BLaER1 treated with 17β-estradiol and CSF1 and Interleukin-3, amounts not matched to agents 10 nM and 100 nM (cell line): Measurements from ENCODE around the gene TNFSF4.

Experiments used
- H3K27ac ChIP-seq, 11 experiments: shearing (Covaris generic); formaldehyde crosslinking; 2 replicates each; pipeline ENCODE4 v1.8.1; 2022
- H3K27me3 ChIP-seq, 11 experiments: shearing (Covaris generic); formaldehyde crosslinking; 2 replicates each; pipeline ENCODE4 v1.8.1; 2022
- H3K36me3 ChIP-seq, 11 experiments: shearing (Covaris generic); formaldehyde crosslinking; 2 replicates each; pipeline ENCODE4 v1.8.1; 2022
- H3K4me1 ChIP-seq, 10 experiments: shearing (Covaris generic); formaldehyde crosslinking; 2 replicates each; pipeline ENCODE4 v1.8.1; 2022
- H3K4me2 ChIP-seq, 11 experiments: shearing (Covaris generic); formaldehyde crosslinking; 2 replicates each; pipeline ENCODE4 v1.8.1; 2022
- H3K4me3 ChIP-seq, 10 experiments: shearing (Covaris generic); formaldehyde crosslinking; 2 replicates each; pipeline ENCODE4 v1.8.1; 2022
- H3K9ac ChIP-seq, 11 experiments: shearing (Covaris generic); formaldehyde crosslinking; 2 replicates each; pipeline ENCODE4 v1.8.1; 2022
- H3K9me3 ChIP-seq, 11 experiments: shearing (Covaris generic); formaldehyde crosslinking; replicated peaks in 1 of 11; 2 replicates each; pipeline ENCODE4 v1.8.1; 2022
- H4K20me1 ChIP-seq, 11 experiments: shearing (Covaris generic); formaldehyde crosslinking; 2 replicates each; pipeline ENCODE4 v1.8.1; 2022
- Cebpa-rat ChIP-seq, 11 experiments: shearing (Covaris generic); IDR thresholded peaks; 2 replicates each; pipeline ENCODE4 v1.8.1; 2022

TNFSF4 gene

GRCh38 chr1:173206816-173207568 is at the start of gene TNFSF4:
Gene TNFSF4 (minus strand): TSS chr1:173207331. CDS start chr1:173207176, 155 bp downstream.
- H3K4me3 ChIP-seq = peak within 1 kb of the TSS in 7 of 10 experiments; percentile 13 to 60 (median 33); a peak in 11 of 20 replicates

GRCh38 chr1:173255214-173255813 is 48.2 kb upstream of the TNFSF4 start:
- Histone ChIP-seq H3K4me2 (no peak overlapping the region), H4K20me1 (no peaks in the 10 kb centered on the region)
- TF ChIP-seq Cebpa-rat (IDR thresholded peaks at IDR 0.05) = no peak

More at GRCh38 chr1:173206816-173207568, at the start of gene TNFSF4:
- Histone ChIP-seq H3K9me3 (no peaks in the 10 kb centered on the region), H3K9ac (peak within 1 kb of the TSS; percentile 11 to 70 (median 44); a peak in 15 of 22 replicates), H3K4me1 (peaks cover 43 to 62% (median 56%) of the 10 kb centered on the region in 10 experiments), H4K20me1 (no peaks in the 10 kb centered on the region), H3K27me3 (no peaks in the 10 kb centered on the region), H3K27ac (peak within 1 kb of the TSS in 10 of 11 experiments; percentile 11 to 81 (median 68); a peak in 18 of 22 replicates), H3K36me3 (no peaks in the 10 kb centered on the region), H3K4me2 (peak within 1 kb of the TSS; percentile 76 to 98 (median 92))
- no peak for TF ChIP-seq Cebpa-rat (IDR thresholded peaks at IDR 0.05)

GRCh38 chr1:173253046-173253445 is 45.9 kb upstream of the TNFSF4 start:
- Histone ChIP-seq H3K9ac (no peak overlapping the region), H3K4me3 (no peak overlapping the region), H3K4me1 (peaks cover 0 to 7% (median 0%) of the 10 kb centered on the region in 10 experiments; a peak in 3 of 20 replicates), H4K20me1 (no peaks in the 10 kb centered on the region), H3K27ac (no peak overlapping the region), H3K4me2 (no peak overlapping the region), H3K36me3 (no peaks in the 10 kb centered on the region), H3K9me3 (peaks cover 0 to 4% (median 0%) of the 10 kb centered on the region in 11 experiments; a peak in 2 of 22 replicates), H3K27me3 (no peaks in the 10 kb centered on the region)
- no peak for TF ChIP-seq Cebpa-rat (IDR thresholded peaks at IDR 0.05)

More at GRCh38 chr1:173255214-173255813, 48.2 kb upstream of the TNFSF4 start:
- H3K4me3 ChIP-seq = no peak overlapping the region
- H3K9ac ChIP-seq = no peak overlapping the region
- H3K27ac ChIP-seq = no peak overlapping the region
- H3K27me3 ChIP-seq = no peaks in the 10 kb centered on the region
- H3K36me3 ChIP-seq = 0 out of 22 replicates have a peak, but pooled peaks cover 0 to 3% (median 0%) of the 10 kb centered on the region in 11 experiments
- H3K9me3 ChIP-seq = peaks cover 15 to 27% (median 21%) of the 10 kb centered on the region in 11 experiments
- H3K4me1 ChIP-seq = peaks cover 0 to 7% (median 0%) of the 10 kb centered on the region in 10 experiments; a peak in 2 of 20 replicates

- Histone ChIP-seq H4K20me1 (no peaks in the 10 kb centered on the region), H3K9me3 (peaks cover 0 to under 1% (median 0%) of the 10 kb centered on the region in 11 experiments; a peak in 1 of 22 replicates), H3K36me3 (no peaks in the 10 kb centered on the region), H3K4me2 (no peak overlapping the region), H3K27me3 (no peaks in the 10 kb centered on the region), H3K9ac (no peak overlapping the region), H3K27ac (no peak overlapping the region), H3K4me1 (no peaks in the 10 kb centered on the region; a peak in 1 of 20 replicates), H3K4me3 (no peak overlapping the region)
- TF ChIP-seq Cebpa-rat (IDR thresholded peaks at IDR 0.05) = no peak
Measured at GRCh38 chr1:173249349-173249748, 42.2 kb upstream of the TNFSF4 start.

GRCh38 chr1:173248247-173248940 is 41.3 kb upstream of the TNFSF4 start:
- no peaks in the 10 kb centered on the region; a peak in 1 of 20 replicates for H3K4me1 ChIP-seq
- H4K20me1 ChIP-seq = no peaks in the 10 kb centered on the region
- H3K27me3 ChIP-seq = no peaks in the 10 kb centered on the region
- no peak overlapping the region for H3K4me3 ChIP-seq
- peaks cover 1 to 10% (median 5%) of the 10 kb centered on the region in 11 experiments; a peak in 21 of 22 replicates for H3K9me3 ChIP-seq
- no peak overlapping the region for H3K4me2 ChIP-seq
- no peak overlapping the region for H3K9ac ChIP-seq
- TF ChIP-seq Cebpa-rat (IDR thresholded peaks at IDR 0.05) = no peak
- H3K27ac ChIP-seq = no peak overlapping the region
- H3K36me3 ChIP-seq = no peaks in the 10 kb centered on the region

- Histone ChIP-seq H4K20me1 (no peaks in the 10 kb centered on the region), H3K4me2 (no peak overlapping the region), H3K4me3 (no peak overlapping the region), H3K9me3 (peaks cover 12 to 28% (median 19%) of the 10 kb centered on the region in 11 experiments; a peak in 21 of 22 replicates), H3K27me3 (no peaks in the 10 kb centered on the region), H3K4me1 (peaks cover 0 to 6% (median 0%) of the 10 kb centered on the region in 10 experiments; a peak in 5 of 20 replicates), H3K36me3 (no peaks in the 10 kb centered on the region), H3K27ac (no peak overlapping the region), H3K9ac (no peak overlapping the region)
- no peak for TF ChIP-seq Cebpa-rat (IDR thresholded peaks at IDR 0.05)
Measured at GRCh38 chr1:173245892-173246291, 38.8 kb upstream of the TNFSF4 start.

GRCh38 chr1:173243300-173243699 is 36.2 kb upstream of the TNFSF4 start:
- H3K36me3 ChIP-seq = no peaks in the 10 kb centered on the region
- no peak overlapping the region for H3K27ac ChIP-seq
- H3K27me3 ChIP-seq = no peaks in the 10 kb centered on the region
- peaks cover 0 to 6% (median 0%) of the 10 kb centered on the region in 10 experiments; a peak in 4 of 20 replicates for H3K4me1 ChIP-seq
- H4K20me1 ChIP-seq = no peaks in the 10 kb centered on the region
- H3K4me2 ChIP-seq = no peak overlapping the region
- no peak overlapping the region for H3K4me3 ChIP-seq
- no peak overlapping the region for H3K9ac ChIP-seq
- TF ChIP-seq Cebpa-rat (IDR thresholded peaks at IDR 0.05) = no peak
- H3K9me3 ChIP-seq = peaks cover 27 to 45% (median 34%) of the 10 kb centered on the region in 11 experiments

- Histone ChIP-seq H3K4me2 (0 out of 22 replicates have a peak overlapping the region, but pooled peaks of 2 of the 11 experiments have one; percentile 0 to 16), H3K9me3 (peaks cover 27 to 45% (median 36%) of the 10 kb centered on the region in 11 experiments), H3K9ac (no peak overlapping the region), H3K36me3 (no peaks in the 10 kb centered on the region), H4K20me1 (no peaks in the 10 kb centered on the region), H3K4me1 (peaks cover 0 to 6% (median 0%) of the 10 kb centered on the region in 10 experiments; a peak in 5 of 20 replicates), H3K27me3 (no peaks in the 10 kb centered on the region), H3K4me3 (no peak overlapping the region), H3K27ac (no peak overlapping the region)
- no peak for TF ChIP-seq Cebpa-rat (IDR thresholded peaks at IDR 0.05)
Measured at GRCh38 chr1:173241528-173242347, 34.6 kb upstream of the TNFSF4 start.
